Iris pigment epithelial cell (primary cell): ENCODE results near the gene MYO10.

Experiments used
- DNase-seq: peaks from one replicate; pipeline ENCODE4 v3.0.0-alpha.2; 2011; ENCODE audit warnings: low read depth

MYO10 gene

GRCh38 chr5:16812448-16812847 lies 123.6 kb downstream of the MYO10 start:
- peak; percentile 54 for DNase-seq

GRCh38 chr5:16810208-16810854 lies 125.8 kb downstream of the MYO10 start:
- no peak for DNase-seq

GRCh38 chr5:16809395-16810207 lies 126.5 kb downstream of the MYO10 start:
- peak; percentile 83 for DNase-seq

GRCh38 chr5:16809010-16809394 lies 127.1 kb downstream of the MYO10 start:
- DNase-seq = no peak

- DNase-seq = no peak
These were observed 128.1 kb downstream of the MYO10 start for GRCh38 chr5:16808021-16808420.

GRCh38 chr5:16807547-16807864 lies 128.6 kb downstream of the MYO10 start:
- DNase-seq = no peak

GRCh38 chr5:16806711-16807546 lies 129.2 kb downstream of the MYO10 start:
- no peak for DNase-seq

- peak; percentile 46 for DNase-seq
These were observed 130.6 kb downstream of the MYO10 start for GRCh38 chr5:16805486-16805885.

GRCh38 chr5:16803831-16804230 lies 132.3 kb downstream of the MYO10 start:
- no peak for DNase-seq

GRCh38 chr5:16800477-16800876 lies 135.6 kb downstream of the MYO10 start:
- no peak for DNase-seq

- DNase-seq = no peak
These were observed 136.3 kb downstream of the MYO10 start for GRCh38 chr5:16799796-16800195.

- no peak for DNase-seq
These were observed 138.1 kb downstream of the MYO10 start for GRCh38 chr5:16797951-16798350.

- no peak for DNase-seq
These were observed 141.7 kb downstream of the MYO10 start for GRCh38 chr5:16794269-16794913.

GRCh38 chr5:16792598-16793275 lies 143.4 kb downstream of the MYO10 start:
- DNase-seq = no peak

GRCh38 chr5:16791904-16792597 lies 144.0 kb downstream of the MYO10 start:
- DNase-seq = no peak

- peak; percentile 69 for DNase-seq
These were observed 144.9 kb downstream of the MYO10 start for GRCh38 chr5:16791036-16791705.

GRCh38 chr5:16788957-16789356 lies 147.1 kb downstream of the MYO10 start:
- no peak for DNase-seq

GRCh38 chr5:16787278-16787677 lies 148.8 kb downstream of the MYO10 start:
- no peak for DNase-seq

GRCh38 chr5:16784843-16785791 lies 151.0 kb downstream of the MYO10 start:
- peak; percentile 34 for DNase-seq
